Neutrophil (primary cell): ENCODE measurements around the gene SLC44A1.

Source experiments
- H3K27ac ChIP-seq: fragments of 200-600 bp; sonication (generic); 2 replicates; pipeline ENCODE4 v1.5.1; 2016; ENCODE audit warnings: mild to moderate bottlenecking, moderate library complexity
- H3K27me3 ChIP-seq: fragments of 200-600 bp; sonication (generic); 2 replicates; pipeline ENCODE4 v1.6.0; 2016; ENCODE audit warnings: mild to moderate bottlenecking
- H3K36me3 ChIP-seq: fragments of 200-600 bp; sonication (generic); 2 replicates; pipeline ENCODE4 v1.5.1; 2017
- H3K4me1 ChIP-seq, 2 experiments: fragments of 200-600 bp in 1 of 2; sonication (generic) in 1 of 2; 1 replicate in 1 of 2; 2 replicates in 1 of 2; pipeline versions ENCODE4 v1.5.1 to v1.6.1; 2013 to 2016; ENCODE audit warnings: low read depth in 1 of 2, low read length in 1 of 2, mild to moderate bottlenecking in 1 of 2, moderate library complexity in 1 of 2; ENCODE audit not compliant: control insufficient read depth in 1 of 2, insufficient read depth in 1 of 2
- H3K4me3 ChIP-seq, 2 experiments: fragments of 200-600 bp in 1 of 2; sonication (generic) in 1 of 2; 1 replicate in 1 of 2; 2 replicates in 1 of 2; pipeline ENCODE4 v1.5.1; 2013 to 2016; ENCODE audit warnings: low read depth in 1 of 2, low read length in 1 of 2, mild to moderate bottlenecking in 1 of 2, moderate library complexity in 1 of 2
- H3K9me3 ChIP-seq: fragments of 200-600 bp; sonication (generic); 2 replicates; pipeline ENCODE4 v1.5.1; 2016
- CTCF ChIP-seq: fragments of 200-600 bp; sonication (generic); IDR thresholded peaks from 2 replicates; pipeline ENCODE4 v1.5.1; 2016; ENCODE audit warnings: antibody characterized with exemption

SLC44A1 gene

GRCh38 chr9:105233873-105234272 lies 10.6 kb upstream of the SLC44A1 start:
- Histone ChIP-seq H3K4me1 (no peaks in the 10 kb centered on the region), H3K9me3 (no peaks in the 10 kb centered on the region), H3K4me3 (no peak overlapping the region), H3K36me3 (no peaks in the 10 kb centered on the region), H3K27ac (no peak overlapping the region), H3K27me3 (no peaks in the 10 kb centered on the region)
- no peak for TF ChIP-seq CTCF

DNA sequence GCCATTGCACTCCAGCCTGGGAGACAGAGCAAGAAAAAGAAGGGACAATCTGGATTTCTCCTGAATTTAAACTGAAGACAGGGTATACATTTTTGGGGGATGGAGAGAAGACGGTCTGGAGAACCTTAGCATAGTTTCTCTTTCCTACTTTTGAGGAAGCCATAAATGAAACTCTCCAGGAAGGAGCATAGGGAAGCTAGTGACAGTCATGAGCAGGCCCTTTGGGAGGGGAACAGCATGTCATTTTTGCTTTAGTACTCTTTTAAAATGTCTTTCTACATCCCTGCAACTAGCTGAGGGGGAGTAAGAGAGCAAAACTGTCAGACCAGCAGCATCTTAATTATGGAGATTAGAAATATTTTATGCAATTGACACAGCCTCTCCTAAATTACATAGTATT lies 8.2 kb upstream of the SLC44A1 start:
- H3K4me3 ChIP-seq, result no peak overlapping the region
- H3K27ac ChIP-seq, result no peak overlapping the region
- H3K27me3 ChIP-seq, result no peaks in the 10 kb centered on the region
- no peaks in the 10 kb centered on the region for H3K36me3 ChIP-seq
- H3K9me3 ChIP-seq, result no peaks in the 10 kb centered on the region
- H3K4me1 ChIP-seq, result no peaks in the 10 kb centered on the region
- TF ChIP-seq CTCF, result no peak

DNA sequence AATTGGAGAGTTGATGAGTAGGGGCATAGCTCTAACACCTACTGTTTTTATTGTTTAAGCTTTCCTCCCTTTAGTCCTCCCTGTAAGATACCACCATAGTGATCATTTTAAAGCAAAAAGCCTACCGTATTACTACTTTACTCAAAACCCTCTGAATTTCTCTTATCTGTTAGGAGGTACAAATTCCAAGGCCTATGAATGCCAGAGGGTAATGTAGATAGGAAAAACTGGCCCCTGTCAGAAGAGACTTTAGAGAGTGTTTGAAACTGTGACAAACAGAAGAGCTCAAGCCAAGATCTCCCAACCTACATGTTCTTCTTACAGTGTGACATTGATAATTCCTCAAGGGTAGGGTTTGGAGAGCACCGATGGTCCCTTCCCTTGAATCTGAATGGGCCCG lies 7.2 kb upstream of the SLC44A1 start:
- Histone ChIP-seq H3K27ac (no peak overlapping the region), H3K9me3 (no peaks in the 10 kb centered on the region), H3K4me3 (no peak overlapping the region), H3K27me3 (no peaks in the 10 kb centered on the region), H3K4me1 (no peaks in the 10 kb centered on the region), H3K36me3 (no peaks in the 10 kb centered on the region)
- no peak for TF ChIP-seq CTCF

GRCh38 chr9:105238302-105238701 lies 6.1 kb upstream of the SLC44A1 start:
- no peak for TF ChIP-seq CTCF
- Histone ChIP-seq H3K36me3 (no peaks in the 10 kb centered on the region), H3K4me3 (no peak overlapping the region), H3K4me1 (peaks cover 0 to 3% of the 10 kb centered on the region in 2 experiments), H3K9me3 (no peaks in the 10 kb centered on the region), H3K27me3 (no peaks in the 10 kb centered on the region), H3K27ac (no peak overlapping the region)

- Histone ChIP-seq H3K36me3 (no peaks in the 10 kb centered on the region), H3K9me3 (no peaks in the 10 kb centered on the region), H3K4me3 (no peak overlapping the region), H3K27ac (no peak overlapping the region), H3K27me3 (no peaks in the 10 kb centered on the region), H3K4me1 (peaks cover 19 to 20% of the 10 kb centered on the region in 2 experiments)
- no peak for TF ChIP-seq CTCF
These were observed 3.0 kb upstream of the SLC44A1 start for GRCh38 chr9:105241356-105242043.
